ENCODE data around the gene PLXNB2.
"Not testable (repeated sequence)": the region's sequence is repeated elsewhere in the genome, so short reads cannot be mapped to it uniquely, and the experiment has no call there.

PLXNB2 gene

GRCh38 chr22:50278461-50278860 lies 29.0 kb downstream of the PLXNB2 start:
- no peak for DNase-seq

GRCh38 chr22:50277761-50278160 lies 29.7 kb downstream of the PLXNB2 start:
- no peak for DNase-seq

- peak in 1 of 2 experiments; percentile 8 for DNase-seq
Observed at GRCh38 chr22:50276143-50276542, 31.3 kb downstream of the PLXNB2 start.

GRCh38 chr22:50275181-50276055 lies 32.0 kb downstream of the PLXNB2 start:
- DNase-seq, result no peak

- no peak for DNase-seq
Observed at GRCh38 chr22:50274771-50275170, 32.7 kb downstream of the PLXNB2 start.

GRCh38 chr22:50274311-50274710 lies 33.1 kb downstream of the PLXNB2 start:
- DNase-seq, result peak in 1 of 2 experiments; percentile 42

GRCh38 chr22:50273781-50274180 lies 33.7 kb downstream of the PLXNB2 start:
- not testable (repeated sequence) for DNase-seq

GRCh38 chr22:50273352-50273751 lies 34.1 kb downstream of the PLXNB2 start:
- DNase-seq, result not testable (repeated sequence)

- no peak for DNase-seq
Observed at GRCh38 chr22:50272044-50272802, 35.2 kb downstream of the PLXNB2 start.

- peak; percentile 52 to 79 for DNase-seq
Observed at GRCh38 chr22:50271519-50271970, 35.9 kb downstream of the PLXNB2 start.

GRCh38 chr22:50270666-50271394 lies 36.6 kb downstream of the PLXNB2 start:
- no peak for DNase-seq

GRCh38 chr22:50269970-50270665 lies 37.3 kb downstream of the PLXNB2 start, which contains the start of gene MAPK11:
Gene MAPK11, minus strand, starts transcription at chr22:50270380. Its CDS starts 88 bp downstream, at chr22:50270292.
- peak in 1 of 2 experiments; percentile 39 for DNase-seq

- DNase-seq, result no peak
Observed at GRCh38 chr22:50269573-50269969, 37.9 kb downstream of the PLXNB2 start.

GRCh38 chr22:50268655-50269113 lies 38.8 kb downstream of the PLXNB2 start:
- DNase-seq, result no peak

- DNase-seq, result no peak
Observed at GRCh38 chr22:50267591-50268390, 39.7 kb downstream of the PLXNB2 start.

GRCh38 chr22:50266994-50267393 lies 40.5 kb downstream of the PLXNB2 start:
- DNase-seq, result no peak

GRCh38 chr22:50264946-50265669 lies 42.3 kb downstream of the PLXNB2 start:
- DNase-seq, result no peak

- no peak for DNase-seq
Observed at GRCh38 chr22:50264104-50264745, 43.2 kb downstream of the PLXNB2 start.

- no peak for DNase-seq
Observed at GRCh38 chr22:50262973-50263617, 44.4 kb downstream of the PLXNB2 start.

Data from NCI-H1930 (cell line).